HG03196 (cell line): Measurements from ENCODE around the gene OST4.

ENCODE experiments used
- ATAC-seq: cut with Tn5 transposase; IDR thresholded peaks from one replicate; pipeline ENCODE4 v1.9.1; 2021; ENCODE audit not compliant: unreplicated experiment

Gene OST4

DNA sequence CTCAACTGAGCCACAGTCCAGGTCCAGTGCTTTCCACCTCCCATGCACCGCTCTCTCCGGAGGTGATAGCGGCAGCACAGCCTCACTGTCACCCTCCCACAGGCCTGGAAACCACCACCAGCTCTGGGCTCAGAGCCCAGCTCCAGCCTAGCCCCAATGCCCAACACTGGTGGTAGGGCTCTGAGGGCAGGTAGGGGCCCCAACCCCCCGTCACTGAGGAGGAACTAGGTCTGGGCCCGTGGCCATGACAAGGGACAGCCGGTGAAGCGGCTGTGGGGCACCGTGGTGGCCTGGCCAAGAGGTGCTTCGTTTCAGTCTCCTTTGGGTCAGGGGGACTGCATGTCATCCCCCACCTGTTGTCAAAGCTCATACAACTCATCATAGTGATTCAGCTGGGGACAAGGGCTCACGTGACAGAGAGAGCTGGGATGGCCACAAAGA, 44.2 kb downstream of the OST4 start:
- ATAC-seq = no peak

DNA sequence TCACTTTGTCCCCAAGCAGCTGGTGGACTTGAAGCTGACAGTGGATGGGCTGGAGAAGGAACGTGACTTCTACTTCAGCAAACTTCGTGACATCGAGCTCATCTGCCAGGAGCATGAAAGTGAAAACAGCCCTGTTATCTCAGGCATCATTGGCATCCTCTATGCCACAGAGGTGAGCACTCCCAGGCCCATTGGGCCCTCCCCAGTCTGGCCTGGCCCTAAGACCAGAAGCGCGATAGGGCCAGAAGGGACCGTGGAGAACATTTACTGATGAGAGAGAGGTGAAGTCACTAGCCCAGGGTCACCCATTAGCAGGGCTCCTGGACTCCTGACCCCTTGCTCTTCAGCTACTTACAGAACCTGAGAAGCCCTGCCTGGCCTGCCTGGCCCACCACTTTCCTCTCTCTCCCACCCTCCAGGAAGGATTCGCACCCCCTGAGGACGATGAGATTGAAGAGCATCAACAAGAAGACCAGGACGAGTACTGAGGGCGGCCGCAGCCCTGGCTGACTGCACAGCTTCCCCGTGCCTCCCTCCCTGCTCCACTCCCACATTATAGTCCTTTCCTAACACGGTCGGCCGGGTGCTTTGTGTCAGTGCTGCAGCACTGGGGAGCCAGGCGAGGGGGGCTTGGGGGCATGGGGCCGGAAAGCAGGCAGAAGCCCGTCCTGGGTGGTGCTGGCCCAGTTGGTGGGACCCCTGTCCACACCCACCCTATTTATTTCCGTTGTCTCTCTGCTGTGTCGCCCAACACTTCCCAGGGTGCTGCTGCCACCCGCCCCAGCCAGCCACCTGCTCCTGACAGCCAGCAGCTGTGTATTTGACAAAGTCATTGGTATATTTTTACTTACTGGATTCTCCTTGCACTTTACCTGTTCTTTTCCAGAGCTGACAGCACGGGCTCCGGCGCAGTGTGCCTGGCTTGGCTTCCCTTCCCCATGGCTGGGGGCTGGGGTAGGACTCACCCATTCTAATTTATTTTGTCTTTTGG, 45.3 kb downstream of the OST4 start:
- no peak for ATAC-seq

DNA sequence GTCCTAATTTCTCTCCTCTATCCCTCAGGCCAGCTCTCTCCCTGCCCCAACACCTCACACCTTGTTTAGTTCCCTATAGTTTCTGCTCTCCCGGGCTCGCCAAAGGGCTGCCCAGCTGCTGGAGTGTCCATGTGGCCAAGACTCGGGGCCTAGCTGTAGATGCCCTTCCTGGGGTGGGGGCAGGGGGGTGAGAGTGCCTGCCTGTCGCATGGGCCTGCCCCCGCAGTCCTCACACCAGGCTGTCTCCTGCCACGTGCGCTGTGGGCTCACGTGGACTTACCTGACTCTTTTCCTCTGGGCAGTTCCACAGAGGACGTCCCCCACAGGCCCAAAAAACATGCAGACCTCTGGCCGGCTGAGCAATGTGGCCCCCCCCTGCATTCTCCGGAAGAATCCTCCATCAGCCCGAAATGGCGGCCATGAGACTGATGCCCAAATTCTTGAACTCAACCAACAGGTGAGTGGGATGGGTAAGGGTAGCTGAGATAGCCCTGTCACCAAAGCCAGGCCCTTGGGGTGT, 46.1 kb downstream of the OST4 start:
- no peak for ATAC-seq

DNA sequence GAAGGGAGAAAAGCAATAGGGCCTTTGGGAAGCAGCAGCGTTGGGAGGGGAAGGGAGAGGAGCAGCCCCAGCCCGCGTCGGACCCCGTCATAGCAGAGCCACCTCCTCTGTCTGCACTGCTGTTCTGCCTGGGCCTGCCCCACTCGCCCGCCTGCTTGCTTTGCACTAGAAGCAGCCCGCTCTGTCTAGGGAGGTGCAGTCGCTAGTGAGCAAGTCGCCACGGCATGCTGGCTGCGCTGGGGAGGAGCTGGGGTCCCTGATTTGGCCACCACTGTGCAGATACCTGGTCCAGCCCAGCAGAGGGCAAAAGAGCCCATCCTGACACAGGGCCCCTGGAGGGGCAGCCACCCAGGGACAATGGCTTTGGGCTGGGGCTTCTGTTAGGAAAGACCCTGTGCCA, 46.6 kb downstream of the OST4 start:
- no peak for ATAC-seq

DNA sequence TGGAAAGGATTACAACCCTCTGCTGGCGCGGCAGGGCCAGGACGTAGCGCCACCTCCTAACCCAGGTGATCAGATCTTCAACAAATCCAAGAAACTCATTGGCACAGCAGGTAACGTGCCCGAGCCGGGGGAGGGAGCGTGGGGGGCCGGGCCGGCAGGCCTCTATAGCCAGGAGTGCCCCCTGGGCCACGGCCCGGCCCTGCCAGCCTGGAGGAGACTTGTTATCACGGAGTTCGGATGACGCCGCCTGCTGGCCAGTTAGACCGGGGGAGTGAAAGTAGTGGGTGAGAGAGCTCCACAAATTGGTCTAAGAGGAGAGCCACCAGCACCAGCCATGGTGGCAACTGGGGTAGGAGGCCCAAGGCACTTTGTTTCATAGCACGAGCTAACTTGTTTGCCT, 47.3 kb downstream of the OST4 start:
- ATAC-seq = no peak

DNA sequence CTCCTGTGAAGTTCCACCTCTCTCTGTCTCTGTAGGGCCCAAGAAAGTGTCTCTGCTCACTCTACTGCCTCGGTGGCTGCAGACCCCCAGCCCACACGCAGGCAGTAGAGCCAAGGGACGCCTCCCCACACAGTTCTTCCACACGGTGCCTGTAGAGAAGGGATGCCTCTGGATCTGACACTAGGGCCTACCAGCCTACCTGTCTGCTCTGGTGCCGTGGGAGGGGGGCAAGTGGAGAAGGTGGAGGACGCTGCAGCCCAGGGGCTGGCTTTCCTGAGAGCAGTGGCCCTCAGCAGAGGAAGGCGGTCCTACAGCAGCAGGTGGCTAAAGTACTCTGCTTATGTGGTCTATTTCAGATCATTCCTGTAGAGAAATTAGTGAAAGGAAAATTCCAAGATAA, 47.7 kb downstream of the OST4 start:
- no peak for ATAC-seq

DNA sequence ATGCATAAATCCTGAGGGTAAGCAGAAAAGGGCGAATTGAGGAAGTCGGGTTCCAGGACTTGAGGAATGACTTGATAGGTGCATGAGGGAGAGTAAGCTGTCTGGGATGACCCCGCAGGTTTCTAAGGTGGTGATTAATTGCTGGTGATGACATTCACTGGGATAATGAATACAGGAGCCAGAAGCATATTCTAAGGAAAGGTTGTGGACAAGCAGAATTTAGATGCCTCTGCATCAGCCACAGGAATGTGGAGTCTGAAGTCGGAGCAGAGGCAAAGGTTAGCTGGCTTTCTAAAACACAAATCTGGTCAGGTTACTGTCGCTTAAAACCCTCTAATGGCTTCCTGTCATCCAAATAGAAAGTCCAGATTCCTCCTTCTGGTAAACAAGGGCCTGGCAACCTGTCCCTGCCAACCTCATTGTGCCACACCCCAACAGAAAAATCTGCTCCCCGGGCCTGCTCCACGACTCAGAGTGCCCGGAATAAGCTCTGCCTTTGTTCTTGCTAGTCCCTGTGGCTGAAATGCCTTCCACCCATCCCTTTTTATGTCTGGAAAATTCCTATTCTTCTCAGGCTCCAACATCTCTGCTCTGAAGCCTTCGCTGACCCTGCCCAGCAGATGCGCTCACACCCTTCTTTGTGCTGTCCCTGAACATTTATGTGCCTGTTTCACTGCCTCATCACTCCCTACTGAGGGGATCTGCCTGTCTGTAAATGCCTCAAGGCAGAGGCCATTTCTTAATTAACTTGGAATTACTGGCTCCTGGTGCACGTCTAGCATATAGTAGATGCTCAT, 50.0 kb downstream of the OST4 start:
- no peak for ATAC-seq
